ENCODE results near the gene MYBPC3. TPM values are rescaled to one million over a fixed set of nuclear protein-coding genes. Genes with fewer than 3 reads are reported as not detected.
A peak's percentile ranks its signal among the peaks of the same experiment; 100 is the strongest.

Gene MYBPC3
- polyA plus RNA-seq, 3 donors: 0.03 to 7.8 TPM; not detected in 1

- Mint-ChIP-seq H3K27ac (peak overlapping the region in 3 of 7 donors; percentile 8 to 41 (median 13)), H3K36me3 (peaks cover 39 to 64% of the 10 kb centered on the region in 2 donors), H3K4me3 (no peak overlapping the region), H3K27me3 (ENCODE audit: low read depth in 3 of 3) (no peaks in the 10 kb centered on the region), H3K4me1 (peaks cover 8% of the 10 kb centered on the region), H3K9me3 (no peaks in the 10 kb centered on the region)
- Histone ChIP-seq H3K9me3 (replicated peaks in 1 of 2; ENCODE audit: control insufficient read depth in 1 of 2, insufficient read depth in 1 of 2, low read length in 2 of 2) (no peaks in the 10 kb centered on the region), H4K20me1 (ENCODE audit: insufficient read depth, low read length) (peaks cover 24% of the 10 kb centered on the region), H3K79me2 (ENCODE audit: insufficient read depth, low read length) (no peaks in the 10 kb centered on the region), H3K36me3 (replicated peaks in 1 of 2; ENCODE audit: control insufficient read depth in 1 of 2, insufficient read depth in 2 of 2, low read length in 2 of 2) (peaks cover 5 to 20% of the 10 kb centered on the region in 2 donors), H3K4me2 (replicated peaks; ENCODE audit: extremely low read depth, low read length, poor library complexity, severe bottlenecking) (no peak overlapping the region), H3K4me3 (replicated peaks in 1 of 3; ENCODE audit: low read depth in 2 of 3, low read length in 3 of 3) (no peak overlapping the region), H3K27ac (ENCODE audit: low read depth in 1 of 2, low read length in 2 of 2) (no peak overlapping the region), H3K27me3 (ENCODE audit: control insufficient read depth in 2 of 2, insufficient read depth in 2 of 2, low read length in 2 of 2) (no peaks in the 10 kb centered on the region), H3K4me1 (ENCODE audit: control insufficient read depth in 1 of 2, insufficient read depth in 2 of 2, low read length in 2 of 2) (peaks cover 0 to 6% of the 10 kb centered on the region in 2 donors), H3K9ac (ENCODE audit: insufficient read depth, low read length, poor library complexity, severe bottlenecking) (no peak overlapping the region), H2AFZ (ENCODE audit: insufficient read depth, low read depth, low read length, poor library complexity, severe bottlenecking) (no peak overlapping the region)
- intact Hi-C loops (cut with micrococcal nuclease): loop anchor here in 1 of 2 donors (5.0 kb wide), 1 partner anchor 81 kb away; no protein-coding TSS in a partner anchor
- peak in 1 of 3 donors; percentile 3 for DNase-seq
- no peak for TF ChIP-seq CTCF (IDR thresholded peaks at IDR 0.05)
- 92% methylated on average over 16 of the region's 21 CpGs for WGBS (ENCODE audit: insufficient coverage)
These were observed 20.8 kb downstream of the MYBPC3 start for GRCh38 chr11:47331454-47332302.

DNA sequence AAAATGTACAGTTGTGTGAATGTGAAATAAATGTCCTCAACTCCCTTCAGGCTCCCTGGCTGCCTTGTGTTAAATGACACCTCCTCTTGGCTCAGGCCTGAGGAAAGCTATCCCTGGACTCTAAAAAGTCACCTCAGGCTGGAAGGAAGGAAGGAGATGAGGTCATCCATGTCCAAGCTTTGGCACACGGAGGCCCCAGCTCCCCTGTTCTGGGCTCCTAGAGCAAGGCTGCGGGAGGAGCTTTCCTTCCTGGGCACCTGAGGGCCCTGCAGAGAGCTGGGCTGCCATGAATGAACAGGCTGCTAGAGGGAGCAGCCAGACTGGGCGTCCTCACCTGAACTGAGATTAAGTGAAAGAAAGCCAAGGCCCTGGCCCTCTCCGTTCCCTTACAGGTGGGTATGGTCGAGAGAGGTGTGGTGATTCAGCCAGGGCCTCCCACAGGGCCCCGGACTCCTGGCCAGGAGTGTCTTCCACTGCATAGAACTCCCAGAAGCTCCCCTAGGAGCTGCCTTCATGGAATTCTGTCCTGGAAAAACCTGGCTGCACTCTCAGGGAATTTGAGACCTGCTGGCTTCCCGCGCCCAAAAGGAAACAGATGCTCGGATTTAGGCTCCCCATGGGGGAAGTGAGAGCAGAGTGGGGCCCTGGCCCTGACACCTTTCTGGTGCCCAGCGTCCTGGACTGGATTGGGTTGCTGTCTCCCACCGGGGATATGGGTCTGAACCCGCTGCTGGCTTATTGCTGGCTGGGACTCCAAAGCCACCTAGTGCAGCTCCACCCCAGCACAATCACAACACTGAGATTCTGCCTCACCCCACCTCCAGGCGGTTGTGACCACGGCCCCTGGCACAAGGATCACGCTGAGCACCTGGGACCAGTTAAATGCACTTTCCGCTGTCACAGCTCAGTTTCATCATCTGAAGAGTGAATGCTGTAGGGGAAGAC lies 22.2 kb downstream of the MYBPC3 start:
- H3K9me3 ChIP-seq (replicated peaks in 1 of 2; ENCODE audit: control insufficient read depth in 1 of 2, insufficient read depth in 1 of 2, low read length in 2 of 2): no peaks in the 10 kb centered on the region
- Mint-ChIP-seq H3K27ac (peak overlapping the region in 5 of 7 donors; percentile 20 to 53 (median 46)), H3K4me3 (no peak overlapping the region), H3K9me3 (no peaks in the 10 kb centered on the region), H3K4me1 (peaks cover 8% of the 10 kb centered on the region), H3K27me3 (ENCODE audit: low read depth in 3 of 3) (no peaks in the 10 kb centered on the region), H3K36me3 (peaks cover 53 to 62% of the 10 kb centered on the region in 2 donors)
- no peak overlapping the region for H3K4me3 ChIP-seq (replicated peaks in 1 of 3; ENCODE audit: low read depth in 2 of 3, low read length in 3 of 3)
- no peak overlapping the region for H3K4me2 ChIP-seq (replicated peaks; ENCODE audit: extremely low read depth, low read length, poor library complexity, severe bottlenecking)
- TF ChIP-seq CTCF (IDR thresholded peaks at IDR 0.05): no peak
- WGBS (ENCODE audit: insufficient coverage): 80% methylated on average over 13 of the region's 16 CpGs
- peaks cover 33% of the 10 kb centered on the region for H4K20me1 ChIP-seq (ENCODE audit: insufficient read depth, low read length)
- peaks cover 5 to 11% of the 10 kb centered on the region in 2 donors for H3K36me3 ChIP-seq (replicated peaks in 1 of 2; ENCODE audit: control insufficient read depth in 1 of 2, insufficient read depth in 2 of 2, low read length in 2 of 2)
- DNase-seq: no peak
- intact Hi-C loops (cut with micrococcal nuclease): loop anchor here in 1 of 2 donors (5.0 kb wide), 1 partner anchor 82 kb away; no protein-coding TSS in a partner anchor
- H3K27ac ChIP-seq (ENCODE audit: low read depth in 1 of 2, low read length in 2 of 2): peak overlapping the region in 1 of 2 donors; percentile 12
- H2AFZ ChIP-seq (ENCODE audit: insufficient read depth, low read depth, low read length, poor library complexity, severe bottlenecking): no peak overlapping the region
- H3K27me3 ChIP-seq (ENCODE audit: control insufficient read depth in 2 of 2, insufficient read depth in 2 of 2, low read length in 2 of 2): no peaks in the 10 kb centered on the region
- H3K79me2 ChIP-seq (ENCODE audit: insufficient read depth, low read length): no peaks in the 10 kb centered on the region
- no peak overlapping the region for H3K9ac ChIP-seq (ENCODE audit: insufficient read depth, low read length, poor library complexity, severe bottlenecking)
- H3K4me1 ChIP-seq (ENCODE audit: control insufficient read depth in 1 of 2, insufficient read depth in 2 of 2, low read length in 2 of 2): peaks cover 0 to 6% of the 10 kb centered on the region in 2 donors

Data from CD14-positive monocyte (primary cell).